Loucy (cell line): ENCODE measurements around the gene RPUSD1.

ENCODE experiments used
- CTCF ChIP-seq: fragments of 200-600 bp; sonication (generic); conservative IDR thresholded peaks from 2 replicates; pipeline ENCODE4 v1.5.1; 2014; ENCODE audit warnings: mild to moderate bottlenecking, antibody characterized with exemption, low read length
- EZH2phosphoT487 ChIP-seq: fragments of 200-600 bp; IDR thresholded peaks from 2 replicates; pipeline ENCODE4 v1.6.1; 2018; ENCODE audit warnings: antibody characterized with exemption, mild to moderate bottlenecking, moderate library complexity, borderline replicate concordance

DNA sequence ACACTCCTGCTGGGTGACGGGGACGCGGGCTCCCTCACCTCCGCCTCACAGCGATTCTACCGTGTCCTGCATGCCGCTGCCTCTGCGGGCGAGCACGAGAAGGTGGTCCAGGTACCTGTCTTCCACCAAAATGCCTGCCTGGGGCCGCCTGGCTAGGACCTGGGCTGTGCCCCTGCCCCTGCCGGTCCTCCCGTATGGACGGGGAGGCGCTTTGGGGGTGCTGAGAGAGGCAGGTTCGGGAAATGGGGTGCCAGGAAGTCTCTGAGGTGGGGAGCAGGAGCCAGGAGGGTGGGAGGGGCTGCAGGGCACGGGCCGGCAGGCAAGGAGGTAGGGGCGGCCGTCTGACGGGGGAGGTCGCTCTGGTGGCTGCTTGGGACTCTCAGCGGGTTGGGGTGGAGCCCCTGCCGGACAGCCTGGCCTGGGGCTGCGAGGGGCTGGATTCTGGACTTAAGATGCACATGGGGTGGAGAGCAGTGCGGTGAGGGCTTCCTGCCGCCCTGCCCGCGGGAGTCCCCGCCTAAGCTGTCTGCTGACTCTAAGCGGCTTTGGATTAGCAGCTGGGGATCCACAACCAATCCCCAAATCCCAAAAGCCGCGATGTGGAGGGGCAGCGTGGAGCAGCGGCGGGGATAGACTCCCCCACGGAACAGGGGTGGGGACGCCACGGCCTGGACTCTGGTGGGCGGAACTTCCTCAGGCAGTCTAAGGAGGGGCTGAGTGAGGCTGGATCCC lies 6.1 kb upstream of the RPUSD1 start:
- TF ChIP-seq CTCF (no peak), EZH2phosphoT487 (no peak)
